HG03025 (cell line): Measurements from ENCODE around the gene MAPK11.
A peak's percentile ranks its signal among the peaks of the same experiment; 100 is the strongest.

ENCODE experiments used
- ATAC-seq: cut with Tn5 transposase; IDR thresholded peaks from one replicate; pipeline ENCODE4 v1.9.1; 2021; ENCODE audit warnings: mild to moderate bottlenecking, moderate library complexity; ENCODE audit not compliant: unreplicated experiment, low FRiP score

Gene MAPK11

DNA sequence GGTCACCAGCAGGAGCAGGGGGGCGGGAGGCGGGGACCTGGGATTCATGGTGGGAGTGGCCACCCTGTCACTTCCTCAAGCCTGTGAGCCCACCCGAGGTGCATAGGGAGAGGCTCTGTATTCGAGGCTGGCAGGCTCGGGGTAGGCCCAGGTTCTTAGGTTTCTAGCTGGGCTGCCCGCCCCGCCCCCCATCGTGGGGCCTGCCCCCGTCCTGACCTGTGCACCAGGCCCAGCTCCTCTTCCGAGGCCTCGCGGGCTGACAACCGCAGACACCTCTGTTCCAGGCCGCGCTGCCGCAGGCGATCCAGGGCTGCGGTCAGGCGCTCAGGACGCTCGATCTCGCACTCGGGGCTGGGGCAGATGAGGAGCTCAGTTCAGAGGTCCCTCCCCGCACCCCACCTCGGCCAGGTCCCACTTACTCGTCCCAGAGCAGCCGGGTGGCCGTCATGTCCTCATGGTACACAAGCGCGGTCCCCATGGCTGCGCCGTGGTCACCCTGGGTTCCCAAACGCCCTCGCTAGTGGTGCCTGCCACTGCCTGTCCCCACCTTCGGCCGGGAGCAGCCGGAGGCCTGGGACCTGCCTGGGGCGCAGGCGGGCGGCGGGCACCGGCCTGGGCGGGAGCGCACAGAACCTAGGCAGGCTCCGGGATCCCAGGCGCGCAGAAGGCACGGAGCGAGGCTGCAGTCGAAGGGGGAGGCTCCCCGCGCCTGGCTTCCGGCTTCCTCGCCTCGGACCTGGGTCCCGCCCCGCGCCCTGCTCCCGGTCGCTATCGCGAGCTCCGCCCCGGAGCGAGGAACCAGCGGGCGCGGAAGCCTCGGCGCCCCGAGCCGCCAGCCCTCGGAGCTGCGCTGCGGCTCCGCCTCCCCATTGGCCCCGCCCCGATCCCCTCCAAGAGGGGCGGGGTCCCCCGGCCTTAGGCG is 19.4 kb downstream of the MAPK11 start, which contains the start of gene HDAC10:
Gene HDAC10, minus strand, starts transcription at position 711 of the 922 bp plus-strand sequence. Its CDS starts 233 bp downstream, at position 478.
- no peak for ATAC-seq

DNA sequence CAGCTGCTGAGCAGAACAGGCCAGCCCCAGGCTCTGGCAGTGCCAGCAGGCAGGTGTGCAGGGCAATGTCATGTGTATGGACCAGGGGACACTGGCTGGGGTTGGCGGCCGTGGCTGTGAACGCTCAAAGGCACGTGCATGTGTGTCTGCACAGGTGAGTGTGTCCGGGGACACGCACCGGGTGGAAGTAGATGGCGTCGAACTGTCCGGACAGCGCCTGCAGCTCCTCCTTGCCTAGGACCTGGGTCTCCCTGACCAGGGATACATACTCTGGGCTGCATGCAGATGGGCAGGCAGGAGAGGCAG is 20.0 kb downstream of the MAPK11 start:
- no peak for ATAC-seq

DNA sequence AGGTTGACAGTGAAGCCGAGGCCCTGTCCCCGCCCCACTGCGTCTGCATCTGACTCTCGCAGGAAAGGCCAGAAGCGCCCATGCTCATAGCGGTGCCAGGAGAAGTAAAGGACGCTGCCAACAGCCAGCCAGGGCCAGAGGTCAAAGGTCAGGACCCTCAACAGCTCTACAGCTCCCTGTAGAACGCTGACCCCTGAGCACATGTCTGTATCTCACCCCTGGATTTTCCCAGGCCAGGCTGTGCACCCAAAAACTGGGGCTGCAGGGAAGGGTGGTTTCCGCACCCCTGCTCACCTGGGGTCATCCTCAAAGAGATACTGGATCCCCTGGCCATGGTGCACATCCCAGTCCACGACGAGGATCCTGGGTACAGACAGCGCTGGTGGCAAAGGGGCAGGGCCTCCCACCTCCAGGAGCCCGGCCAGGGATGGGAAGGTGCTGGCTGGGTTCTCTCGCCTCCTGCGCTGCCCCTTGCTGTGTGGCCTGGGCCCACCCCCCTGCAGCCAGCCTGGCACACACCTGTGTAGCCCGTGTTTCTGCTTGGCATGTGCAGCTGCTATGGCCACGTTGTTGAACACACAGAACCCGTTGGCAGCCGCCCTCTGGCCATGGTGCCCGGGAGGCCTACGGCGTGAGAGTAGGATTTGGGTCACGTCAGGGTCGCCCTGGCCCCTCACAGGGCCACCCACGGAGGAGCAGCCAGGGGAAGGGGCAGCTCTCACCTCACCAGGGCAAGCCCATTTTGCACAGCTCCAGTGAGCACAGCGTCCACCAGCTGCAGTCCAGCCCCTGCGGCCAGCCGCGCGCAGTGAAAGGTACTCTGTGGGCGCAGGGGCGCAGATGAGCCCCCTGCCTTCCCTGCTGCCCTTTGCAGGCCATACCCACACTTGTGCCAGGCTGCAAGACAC is 20.6 kb downstream of the MAPK11 start:
- no peak for ATAC-seq

- ATAC-seq: no peak
Observed at GRCh38 chr22:50248196-50249081, 21.7 kb downstream of the MAPK11 start.

DNA sequence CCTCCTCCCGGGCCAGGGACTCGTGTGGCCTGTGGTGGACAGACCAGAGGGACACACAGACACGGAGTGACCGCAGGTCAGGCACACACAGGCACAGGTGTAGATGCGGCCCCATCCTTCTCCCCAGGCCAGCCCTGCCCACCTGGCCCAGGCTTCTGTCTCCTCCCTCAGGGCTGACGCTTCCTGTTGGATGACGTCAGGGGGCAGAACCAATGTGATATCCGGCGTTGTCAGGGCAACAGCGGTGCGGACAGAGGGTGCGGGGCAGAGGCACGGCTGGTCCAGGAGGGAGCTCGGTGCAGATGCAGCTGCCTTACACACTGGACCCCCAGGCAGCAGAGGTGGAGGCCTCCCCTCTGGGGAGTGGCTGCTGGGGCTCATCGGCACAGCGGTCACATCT is 22.4 kb downstream of the MAPK11 start:
- no peak for ATAC-seq

DNA sequence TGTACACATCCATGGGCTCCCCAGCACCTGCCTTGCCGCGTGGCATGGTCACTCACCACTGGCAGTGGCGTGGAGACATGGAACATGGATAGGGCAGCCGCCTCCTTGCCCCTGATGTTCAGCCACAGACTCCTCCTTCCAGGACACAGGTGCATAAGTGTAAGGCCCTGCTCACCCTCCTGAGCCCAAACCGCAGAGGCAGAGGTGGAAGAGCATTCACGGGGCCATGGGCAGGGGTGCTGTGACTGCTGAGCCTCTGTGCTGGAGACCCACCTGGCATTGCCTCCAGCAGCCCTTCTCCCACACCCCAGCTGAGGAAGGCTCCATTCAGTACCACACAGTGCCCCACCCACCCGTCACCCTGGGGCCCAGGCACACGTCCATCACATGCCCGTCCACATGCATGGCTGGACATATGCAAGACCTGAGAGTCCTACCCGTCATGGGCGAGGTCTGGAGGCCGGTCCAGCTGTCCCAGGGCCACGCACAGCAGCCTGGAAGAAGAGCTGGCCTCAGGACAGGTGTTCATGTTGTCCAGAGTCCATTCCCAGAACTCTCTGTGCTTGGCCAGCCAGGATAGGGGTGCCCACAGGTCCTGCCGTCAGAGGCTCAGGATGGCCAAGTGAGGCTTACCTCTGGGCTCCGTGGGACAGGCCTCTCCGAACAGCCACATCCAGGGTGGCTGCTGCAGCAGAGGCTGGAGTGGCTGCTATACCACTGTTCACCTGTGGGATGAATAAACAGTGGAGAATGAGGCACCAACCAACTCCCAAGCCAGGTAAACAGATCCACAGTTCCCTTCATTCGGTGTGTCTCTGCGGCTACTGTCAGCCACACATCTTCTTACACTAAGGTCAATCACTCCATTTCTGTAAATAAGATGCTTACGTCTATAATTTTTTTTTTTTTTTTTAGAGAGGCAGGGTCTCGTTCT is 23.7 kb downstream of the MAPK11 start:
- no peak for ATAC-seq

- ATAC-seq: no peak
Observed at GRCh38 chr22:50245214-50246072, 24.7 kb downstream of the MAPK11 start.

GRCh38 chr22:50244420-50245213 is 25.6 kb downstream of the MAPK11 start, which contains the start of gene TUBGCP6:
TSS of gene TUBGCP6 (minus strand) at chr22:50245023. CDS start at chr22:50244459, 564 bp downstream.
- peak; percentile 74 for ATAC-seq

GRCh38 chr22:50243685-50244419 is 26.3 kb downstream of the MAPK11 start:
- no peak for ATAC-seq

- no peak for ATAC-seq
Observed at GRCh38 chr22:50242406-50242949, 27.7 kb downstream of the MAPK11 start.

- ATAC-seq: no peak
Observed at GRCh38 chr22:50238755-50239154, 31.4 kb downstream of the MAPK11 start.

DNA sequence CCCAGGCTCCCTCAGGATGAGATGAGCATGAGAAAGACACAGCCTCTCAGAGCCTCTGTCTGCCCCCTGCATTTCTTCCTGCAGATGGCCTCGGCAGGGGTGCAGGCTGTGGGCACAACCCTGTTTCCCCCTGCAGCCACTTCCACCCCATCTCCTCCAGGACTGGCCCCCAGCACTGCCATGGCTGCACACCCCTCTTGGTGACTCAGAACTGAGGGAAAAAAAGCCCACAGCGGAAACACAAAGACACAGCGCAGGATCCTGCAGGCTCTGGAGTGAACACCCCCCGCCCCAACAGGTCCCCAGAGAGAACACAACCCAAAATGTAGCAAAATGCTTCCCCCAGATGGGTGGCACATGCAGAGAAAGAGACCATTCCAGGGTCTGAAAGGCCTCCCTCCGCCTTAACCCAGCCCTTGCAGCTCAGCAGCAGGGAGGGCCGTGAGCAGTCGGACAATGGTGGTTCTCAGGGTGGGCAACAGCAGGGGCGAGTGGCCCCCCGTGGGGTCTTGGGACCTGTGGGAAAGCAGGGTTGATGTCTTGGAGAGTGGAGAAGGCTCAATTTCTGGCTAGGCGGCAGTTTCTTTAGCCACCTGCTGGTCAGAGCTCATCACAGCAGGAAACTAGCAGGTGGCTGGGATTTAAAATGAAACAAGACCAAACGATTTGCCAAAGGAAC is 33.3 kb downstream of the MAPK11 start:
- no peak for ATAC-seq

DNA sequence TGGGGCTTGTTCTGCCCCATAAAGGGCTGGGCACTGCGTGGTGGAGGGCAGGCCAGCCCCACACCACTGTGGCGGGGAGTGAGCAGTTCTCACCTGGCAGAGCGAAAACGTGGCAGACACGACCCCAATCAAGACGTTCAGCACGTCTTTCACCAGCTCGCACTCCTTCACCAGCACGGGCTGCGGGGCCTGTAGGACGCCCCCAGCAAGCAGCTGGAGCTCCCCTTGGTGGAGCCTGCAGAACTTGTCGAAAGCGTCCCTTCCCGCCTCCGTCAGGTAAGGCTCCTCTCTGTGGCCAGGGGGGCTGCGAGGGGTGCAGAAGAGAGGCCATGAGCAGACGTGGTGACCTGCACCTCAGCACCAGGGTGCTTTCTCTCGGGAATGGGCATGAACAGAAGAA is 37.0 kb downstream of the MAPK11 start:
- no peak for ATAC-seq

- no peak for ATAC-seq
Observed at GRCh38 chr22:50232481-50233151, 37.6 kb downstream of the MAPK11 start.

GRCh38 chr22:50229370-50229769 is 40.8 kb downstream of the MAPK11 start:
- ATAC-seq: no peak
